Panc1 (cell line): ENCODE results near the gene KRI1. TPM values are rescaled to one million over a fixed set of nuclear protein-coding genes. Genes with fewer than 3 reads are reported as not detected.
"Not testable (repeated sequence)": the region's sequence is repeated elsewhere in the genome, so short reads cannot be mapped to it uniquely, and the experiment has no call there.

Experiments
- ATAC-seq: fragments of 200-7000 bp; cut with Tn5 transposase; 2 replicates; pipeline ENCODE4 v1.9.1; 2020; ENCODE audit warnings: mild to moderate bottlenecking, moderate library complexity
- BruUV-seq: library from RNA; stranded (reverse); fragments of 400-500 nt; replicated peaks from 2 replicates; lab custom pipeline; 2021; lab: Mats Ljungman, UMichigan
- CTCF ChIA-PET: fragments of 300-600 bp; sonication (Branson Sonifier 250); formaldehyde crosslinking; loops from one replicate; lab custom pipeline; 2022; ENCODE audit warnings: antibody characterized with exemption; lab: Charles Lee
- POLR2A ChIA-PET: fragments of 300-600 bp; sonication (Branson Sonifier 250); formaldehyde crosslinking; loops from one replicate; lab custom pipeline; 2022; ENCODE audit warnings: antibody characterized with exemption; lab: Charles Lee
- DNase-seq: peaks from one replicate; pipeline ENCODE4 v3.0.0-alpha.2; 2010; ENCODE audit warnings: low read depth, low spot score
- H3K27ac ChIP-seq: 2 replicates; pipeline ENCODE4 v1.5.1; 2011; ENCODE audit warnings: mild to moderate bottlenecking, low read length, inconsistent platforms
- H3K27me3 ChIP-seq: fragments of 200-500 bp; sonication (Bioruptor generic); 2 replicates; pipeline ENCODE4 v1.6.0; 2014; ENCODE audit warnings: low read length, inconsistent platforms; ENCODE audit not compliant: control insufficient read depth, insufficient read depth
- H3K36me3 ChIP-seq: fragments of 200-500 bp; sonication (Bioruptor generic); 2 replicates; pipeline ENCODE4 v1.5.1; 2014; ENCODE audit warnings: inconsistent platforms, mild to moderate bottlenecking, low read length, moderate library complexity; ENCODE audit not compliant: control insufficient read depth, insufficient read depth
- H3K4me1 ChIP-seq: 2 replicates; pipeline ENCODE4 v1.5.1; 2011; ENCODE audit warnings: inconsistent platforms, mild to moderate bottlenecking, low read length, moderate library complexity; ENCODE audit not compliant: control insufficient read depth, insufficient read depth
- H3K4me3 ChIP-seq, 2 experiments: 2 replicates each; pipeline ENCODE4 v1.5.1; 2011 to 2012; ENCODE audit warnings: low read depth in 2 of 2, low read length in 2 of 2, mild to moderate bottlenecking in 2 of 2, inconsistent platforms in 1 of 2, moderate library complexity in 1 of 2
- H3K9me3 ChIP-seq: fragments of 200-500 bp; sonication (Bioruptor generic); 2 replicates; pipeline ENCODE4 v1.5.1; 2014; ENCODE audit warnings: low read depth, mild to moderate bottlenecking, inconsistent platforms, low read length, moderate library complexity; ENCODE audit not compliant: control insufficient read depth, insufficient read depth
- CTCF ChIP-seq: fragments of 450-650 bp; IDR thresholded peaks from 2 replicates; pipeline ENCODE4 v1.5.1; 2017; ENCODE audit warnings: mild to moderate bottlenecking
- POLR2AphosphoS5 ChIP-seq: IDR thresholded peaks from 2 replicates; pipeline ENCODE4 v1.6.1; 2012; ENCODE audit warnings: mild to moderate bottlenecking, low read depth, low read length, moderate library complexity
- REST ChIP-seq, 2 experiments: IDR thresholded peaks; 2 replicates each; pipeline ENCODE4 v1.6.1; 2011 to 2012; ENCODE audit warnings: low read depth in 2 of 2, control low read depth in 1 of 2, low read length in 1 of 2, mild to moderate bottlenecking in 1 of 2, moderate library complexity in 1 of 2; ENCODE audit not compliant: insufficient read depth in 1 of 2
- SIN3A ChIP-seq: IDR thresholded peaks from 2 replicates; pipeline ENCODE4 v1.6.1; 2012; ENCODE audit warnings: low read depth, mild to moderate bottlenecking, low read length, moderate library complexity, borderline replicate concordance; ENCODE audit not compliant: insufficient read depth
- TCF7L2 ChIP-seq: IDR thresholded peaks from 2 replicates; pipeline ENCODE4 v1.6.1; 2011; ENCODE audit warnings: mild to moderate bottlenecking, low read depth, low read length, inconsistent platforms
- in situ Hi-C: cut with HindIII; loops from 2 replicates; pipeline ENCODE4 v1.10.0; 2016; ENCODE audit warnings: low sequenced_read_pairs, low pct_unique_long_range_greater_than_20kb
- intact Hi-C: fragments of 100-400 bp; cut with micrococcal nuclease; formaldehyde crosslinking; loops from one replicate; pipeline ENCODE4 v1.10.0; 2022; ENCODE audit not compliant: unreplicated experiment
- total RNA-seq: library from RNA; stranded (reverse); gene quantifications from one replicate; pipeline ENCODE4 v1.2.1, GENCODE V29; 2021; ENCODE audit not compliant: unreplicated experiment

Gene KRI1
- total RNA-seq, 1 experiment from 2014 or later, result 34.5 TPM

DNA sequence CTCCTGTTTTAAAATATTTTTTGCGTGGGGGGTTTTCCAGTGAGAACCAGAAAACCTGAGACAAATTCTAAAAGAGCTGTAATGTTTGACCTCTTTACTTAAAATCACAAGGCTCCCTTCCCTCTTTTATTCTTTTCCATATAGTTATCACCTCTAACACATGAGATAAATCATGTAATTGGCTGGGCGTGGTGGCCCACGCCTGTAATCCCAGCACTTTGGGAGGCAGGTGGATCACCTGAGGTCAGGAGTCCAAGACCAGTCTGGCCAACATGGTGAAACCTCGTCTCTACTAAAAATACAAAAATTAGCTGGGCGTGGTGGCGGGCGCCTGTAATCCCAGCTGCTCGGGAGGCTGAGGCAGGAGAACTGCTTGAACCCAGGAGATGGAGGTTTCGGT lies 14.8 kb downstream of the KRI1 start:
- H3K4me1 ChIP-seq, ATAC-seq, DNase-seq, H3K4me3 ChIP-seq, H3K27me3 ChIP-seq, intact Hi-C loops, BruUV-seq, H3K9me3 ChIP-seq, POLR2A ChIA-PET, H3K27ac ChIP-seq, H3K36me3 ChIP-seq, in situ Hi-C loops: not testable (repeated sequence)
- CTCF ChIA-PET, result interaction anchor here (0.6 kb wide), 2 partner anchors 19 to 46 kb away, joined by 3 to 7 read pairs; no protein-coding TSS in a partner anchor

DNA sequence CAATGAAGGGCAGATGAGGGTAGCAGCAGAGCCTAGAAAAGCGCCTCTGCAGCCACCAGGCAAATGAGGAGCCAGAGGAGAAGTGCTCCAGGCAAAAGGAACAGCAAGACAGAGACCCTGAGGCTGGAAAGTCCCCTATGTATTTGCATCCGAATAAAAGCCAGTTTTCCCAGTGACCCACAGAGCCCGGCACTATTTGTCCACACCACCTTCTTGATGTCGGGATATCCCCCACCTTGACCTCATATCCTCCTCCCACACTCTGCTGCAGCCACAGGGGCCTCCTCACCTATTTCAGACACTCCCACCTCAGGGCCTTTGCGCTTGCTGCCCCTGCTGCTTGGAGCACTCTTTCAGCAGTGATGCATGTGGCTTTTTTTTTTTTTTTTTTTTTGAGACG lies 15.5 kb downstream of the KRI1 start:
- Histone ChIP-seq H3K27ac (no peak overlapping the region), H3K4me3 (no peak overlapping the region), H3K36me3 (no peaks in the 10 kb centered on the region), H3K27me3 (no peaks in the 10 kb centered on the region), H3K4me1 (no peaks in the 10 kb centered on the region), H3K9me3 (no peaks in the 10 kb centered on the region)
- ChIA-PET CTCF (interaction anchor here (0.6 kb wide), 1 partner anchor 45 kb away, joined by 7 read pairs; no protein-coding TSS in a partner anchor), POLR2A (no interaction called here)
- in situ Hi-C loops (no loop called here), intact Hi-C loops (no loop called here)
- no peak for ATAC-seq
- DNase-seq, result no peak
- no peak for TF ChIP-seq SIN3A
- no peak for TF ChIP-seq TCF7L2
- no peak for TF ChIP-seq POLR2AphosphoS5
- no peak for TF ChIP-seq REST (IDR thresholded peaks at IDR 0.05; ENCODE audit: insufficient read depth in 1 of 2, low read depth in 2 of 2, low read length in 1 of 2)
- TF ChIP-seq CTCF, result no peak
- BruUV-seq, result no TSS peak

GRCh38 chr19:10549733-10550132 lies 16.1 kb downstream of the KRI1 start:
- ATAC-seq (no peak), DNase-seq (no peak)
- H3K4me1 ChIP-seq, result no peaks in the 10 kb centered on the region
- H3K27ac ChIP-seq, result no peak overlapping the region
- no peaks in the 10 kb centered on the region for H3K36me3 ChIP-seq
- POLR2A ChIA-PET, result no interaction called here
- no peak overlapping the region for H3K4me3 ChIP-seq
- intact Hi-C loops (no loop called here), in situ Hi-C loops (no loop called here)
- CTCF ChIA-PET, result no interaction called here
- BruUV-seq, result no TSS peak
- no peak for TF ChIP-seq CTCF
- no peak for TF ChIP-seq REST (IDR thresholded peaks at IDR 0.05; ENCODE audit: insufficient read depth in 1 of 2, low read depth in 2 of 2, low read length in 1 of 2)
- no peak for TF ChIP-seq TCF7L2
- TF ChIP-seq POLR2AphosphoS5, result no peak
- no peak for TF ChIP-seq SIN3A
- H3K27me3 ChIP-seq, result no peaks in the 10 kb centered on the region
- no peaks in the 10 kb centered on the region for H3K9me3 ChIP-seq
